H9 (cell line): ENCODE measurements around the gene KCNMA1. TPM values are rescaled to one million over a fixed set of nuclear protein-coding genes. Genes with fewer than 3 reads are reported as not detected.

Experiments used
- DNase-seq: peaks from one replicate; pipeline ENCODE4 v3.0.0-alpha.2; 2017
- H2AFZ ChIP-seq: one replicate; pipeline ENCODE4 v1.6.1; 2013; ENCODE audit warnings: mild to moderate bottlenecking, low read length, control low read depth, moderate library complexity
- H2AK5ac ChIP-seq: 2 replicates; pipeline ENCODE4 v1.6.1; 2013; ENCODE audit warnings: low read length, control low read depth, mixed read lengths; ENCODE audit not compliant: insufficient read length
- H2BK120ac ChIP-seq: one replicate; pipeline ENCODE4 v1.6.1; 2013; ENCODE audit warnings: low read depth, mild to moderate bottlenecking, low read length, control low read depth, inconsistent platforms; ENCODE audit not compliant: poor library complexity, severe bottlenecking
- H2BK12ac ChIP-seq: 2 replicates; pipeline ENCODE4 v1.6.1; 2013; ENCODE audit warnings: low read length, control low read depth, mixed read lengths, low read depth; ENCODE audit not compliant: insufficient read length
- H2BK15ac ChIP-seq: 2 replicates; pipeline ENCODE4 v1.6.1; 2013; ENCODE audit warnings: low read depth, low read length, control low read depth
- H2BK20ac ChIP-seq: one replicate; pipeline ENCODE4 v1.6.1; 2013; ENCODE audit warnings: low read depth, mild to moderate bottlenecking, low read length, control low read depth, inconsistent platforms; ENCODE audit not compliant: poor library complexity, severe bottlenecking
- H2BK5ac ChIP-seq: 2 replicates; pipeline ENCODE4 v1.6.1; 2013; ENCODE audit warnings: low read length, control low read depth, mixed read lengths; ENCODE audit not compliant: insufficient read length
- H3K14ac ChIP-seq: 2 replicates; pipeline ENCODE4 v1.6.1; 2013; ENCODE audit warnings: low read length, control low read depth; ENCODE audit not compliant: insufficient read depth
- H3K18ac ChIP-seq: 2 replicates; pipeline ENCODE4 v1.6.1; 2013; ENCODE audit warnings: low read depth, mild to moderate bottlenecking, mixed read lengths, low read length, control low read depth; ENCODE audit not compliant: insufficient read length
- H3K23ac ChIP-seq: 2 replicates; pipeline ENCODE4 v1.6.1; 2013; ENCODE audit warnings: low read length, control low read depth, mixed read lengths, low read depth; ENCODE audit not compliant: insufficient read length
- H3K23me2 ChIP-seq: 2 replicates; pipeline ENCODE4 v1.6.1; 2013; ENCODE audit warnings: low read depth, mild to moderate bottlenecking, mixed read lengths, low read length, control low read depth; ENCODE audit not compliant: insufficient read length, poor library complexity, severe bottlenecking
- H3K27ac ChIP-seq: 2 replicates; pipeline ENCODE4 v1.5.1; 2013; ENCODE audit warnings: low read length, control low read depth, mixed read lengths, low read depth; ENCODE audit not compliant: insufficient read length
- H3K27me3 ChIP-seq: 2 replicates; pipeline ENCODE4 v1.6.1; 2013; ENCODE audit warnings: low read length, control low read depth, inconsistent platforms; ENCODE audit not compliant: insufficient read depth
- H3K4ac ChIP-seq: 2 replicates; pipeline ENCODE4 v1.6.1; 2013; ENCODE audit warnings: low read depth, mild to moderate bottlenecking, control low read depth, inconsistent platforms, low read length, moderate library complexity
- H3K4me1 ChIP-seq: 2 replicates; pipeline ENCODE4 v1.6.1; 2013; ENCODE audit warnings: low read length, control low read depth, inconsistent platforms; ENCODE audit not compliant: insufficient read depth
- H3K4me2 ChIP-seq: 2 replicates; pipeline ENCODE4 v1.6.1; 2013; ENCODE audit warnings: low read length, control low read depth, mixed read lengths; ENCODE audit not compliant: insufficient read length, insufficient read depth
- H3K56ac ChIP-seq: 2 replicates; pipeline ENCODE4 v1.6.1; 2013; ENCODE audit warnings: low read depth, mild to moderate bottlenecking, mixed read lengths, low read length, control low read depth; ENCODE audit not compliant: insufficient read length
- H3K79me1 ChIP-seq: 2 replicates; pipeline ENCODE4 v1.6.1; 2013; ENCODE audit warnings: low read depth, mild to moderate bottlenecking, moderate library complexity, low read length, control low read depth, inconsistent platforms; ENCODE audit not compliant: insufficient read depth, poor library complexity, severe bottlenecking
- H3K79me2 ChIP-seq: 2 replicates; pipeline ENCODE4 v1.6.1; 2013; ENCODE audit warnings: low read length, control low read depth, inconsistent platforms; ENCODE audit not compliant: insufficient read depth
- H3K9ac ChIP-seq: 2 replicates; pipeline ENCODE4 v1.6.1; 2013; ENCODE audit warnings: low read length, control low read depth, mixed read lengths; ENCODE audit not compliant: insufficient read length; ENCODE audit errors: extremely low read depth
- H3K9me3 ChIP-seq: one replicate; pipeline ENCODE4 v1.6.1; 2013; ENCODE audit warnings: low read depth, low read length, inconsistent platforms; ENCODE audit not compliant: control insufficient read depth
- H3T11ph ChIP-seq: one replicate; pipeline ENCODE4 v1.6.1; 2013; ENCODE audit warnings: mild to moderate bottlenecking, low read length, control low read depth, inconsistent platforms
- H4K20me1 ChIP-seq: one replicate; pipeline ENCODE4 v1.6.1; 2013; ENCODE audit not compliant: control insufficient read depth, insufficient read length, insufficient read depth
- H4K5ac ChIP-seq: 2 replicates; pipeline ENCODE4 v1.6.1; 2013; ENCODE audit warnings: low read depth, mild to moderate bottlenecking, mixed read lengths, low read length, control low read depth; ENCODE audit not compliant: insufficient read length
- H4K8ac ChIP-seq: replicated peaks from 2 replicates; pipeline ENCODE4 v1.6.1; 2013; ENCODE audit warnings: low read length, control low read depth, mixed read lengths, low read depth; ENCODE audit not compliant: insufficient read length
- H4K91ac ChIP-seq: 2 replicates; pipeline ENCODE4 v1.6.1; 2013; ENCODE audit warnings: low read depth, mild to moderate bottlenecking, moderate library complexity, mixed read lengths, low read length, control low read depth; ENCODE audit not compliant: insufficient read length
- H3K27ac Mint-ChIP-seq, 3 experiments: 2 replicates in 2 of 3; 3 replicates in 1 of 3; pipeline ENCODE4 v1.8.0; 2020 to 2021; ENCODE audit warnings: mixed read lengths in 3 of 3, mild to moderate bottlenecking in 1 of 3, moderate library complexity in 1 of 3
- H3K27me3 Mint-ChIP-seq: 2 replicates; pipeline ENCODE4 v1.8.0; 2021; ENCODE audit warnings: low read depth, mild to moderate bottlenecking, moderate library complexity, mixed read lengths
- H3K36me3 Mint-ChIP-seq, 3 experiments: 2 replicates in 2 of 3; 3 replicates in 1 of 3; pipeline ENCODE4 v1.8.0; 2020 to 2021; ENCODE audit warnings: low read depth in 3 of 3, mixed read lengths in 3 of 3; ENCODE audit not compliant: insufficient read depth in 1 of 3
- H3K4me1 Mint-ChIP-seq, 2 experiments: 2 replicates each; pipeline ENCODE4 v1.8.0; 2020; ENCODE audit warnings: mixed read lengths in 2 of 2
- H3K4me3 Mint-ChIP-seq, 2 experiments: 2 replicates in 1 of 2; 3 replicates in 1 of 2; pipeline ENCODE4 v1.8.0; 2020 to 2021; ENCODE audit warnings: mild to moderate bottlenecking in 2 of 2, mixed read lengths in 2 of 2, moderate library complexity in 1 of 2
- H3K9me3 Mint-ChIP-seq, 2 experiments: 2 replicates in 1 of 2; 3 replicates in 1 of 2; pipeline ENCODE4 v1.8.0; 2020; ENCODE audit warnings: mild to moderate bottlenecking in 2 of 2, mixed read lengths in 2 of 2, moderate library complexity in 1 of 2
- WGBS: extraction: QIAGEN DNeasy Blood & Tissue Kit; methylation state at CpG from one replicate; pipeline ENCODE4 v1.1.7; 2013; ENCODE audit warnings: missing lambda C conversion rate, low lambda C conversion rate, mixed read lengths; ENCODE audit not compliant: insufficient read length; ENCODE audit errors: extremely low coverage; 5-methylcytosine and 5-hydroxymethylcytosine counted together
- total RNA-seq: library from RNA; stranded (reverse); gene quantifications from 2 replicates; pipeline ENCODE4 v1.2.1, GENCODE V29; 2021
- TF ChIP-seq, protein P1 (sequence below): fragments of 200-600 bp; sonication (generic); conservative IDR thresholded peaks from 3 replicates; pipeline ENCODE4 v1.8.0; 2021; ENCODE audit warnings: antibody characterized with exemption, mild to moderate bottlenecking

KCNMA1 gene
- total RNA-seq, 1 experiment from 2014 or later, result 2.0 TPM

- H2AFZ ChIP-seq, result no peak overlapping the region
- H3K4me1 Mint-ChIP-seq, result peaks cover under 1% of the 10 kb centered on the region in 2 experiments; a peak in 2 of 4 replicates
- no peak overlapping the region for H2BK5ac ChIP-seq
- no peak overlapping the region for H3K4me2 ChIP-seq
- no peaks in the 10 kb centered on the region for H3K23me2 ChIP-seq
- no peak overlapping the region for H4K8ac ChIP-seq
- no peak overlapping the region for H2BK15ac ChIP-seq
- DNase-seq, result no peak
- H3K27ac ChIP-seq, result no peak overlapping the region
- no peaks in the 10 kb centered on the region for H3K79me2 ChIP-seq
- no CpG with 5 or more reads among the region's 4 CpGs for WGBS
- TF ChIP-seq, protein P1, sequence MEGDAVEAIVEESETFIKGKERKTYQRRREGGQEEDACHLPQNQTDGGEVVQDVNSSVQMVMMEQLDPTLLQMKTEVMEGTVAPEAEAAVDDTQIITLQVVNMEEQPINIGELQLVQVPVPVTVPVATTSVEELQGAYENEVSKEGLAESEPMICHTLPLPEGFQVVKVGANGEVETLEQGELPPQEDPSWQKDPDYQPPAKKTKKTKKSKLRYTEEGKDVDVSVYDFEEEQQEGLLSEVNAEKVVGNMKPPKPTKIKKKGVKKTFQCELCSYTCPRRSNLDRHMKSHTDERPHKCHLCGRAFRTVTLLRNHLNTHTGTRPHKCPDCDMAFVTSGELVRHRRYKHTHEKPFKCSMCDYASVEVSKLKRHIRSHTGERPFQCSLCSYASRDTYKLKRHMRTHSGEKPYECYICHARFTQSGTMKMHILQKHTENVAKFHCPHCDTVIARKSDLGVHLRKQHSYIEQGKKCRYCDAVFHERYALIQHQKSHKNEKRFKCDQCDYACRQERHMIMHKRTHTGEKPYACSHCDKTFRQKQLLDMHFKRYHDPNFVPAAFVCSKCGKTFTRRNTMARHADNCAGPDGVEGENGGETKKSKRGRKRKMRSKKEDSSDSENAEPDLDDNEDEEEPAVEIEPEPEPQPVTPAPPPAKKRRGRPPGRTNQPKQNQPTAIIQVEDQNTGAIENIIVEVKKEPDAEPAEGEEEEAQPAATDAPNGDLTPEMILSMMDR, result no peak
- H3K27me3 Mint-ChIP-seq, result no peaks in the 10 kb centered on the region
- no peak overlapping the region for H4K91ac ChIP-seq
- H3K79me1 ChIP-seq, result no peaks in the 10 kb centered on the region
- H2BK20ac ChIP-seq, result no peak overlapping the region
- H3K36me3 Mint-ChIP-seq, result no peaks in the 10 kb centered on the region
- H3K56ac ChIP-seq, result no peak overlapping the region
- H2BK120ac ChIP-seq, result no peak overlapping the region
- H3K4ac ChIP-seq, result no peak overlapping the region
- H3T11ph ChIP-seq, result no peak overlapping the region
- no peaks in the 10 kb centered on the region for H4K20me1 ChIP-seq
- H4K5ac ChIP-seq, result no peak overlapping the region
- no peaks in the 10 kb centered on the region for H3K27me3 ChIP-seq
- H3K9me3 ChIP-seq, result no peaks in the 10 kb centered on the region
- no peak overlapping the region for H3K4me3 Mint-ChIP-seq
- no peak overlapping the region for H2BK12ac ChIP-seq
- H2AK5ac ChIP-seq, result no peak overlapping the region
- H3K9ac ChIP-seq, result no peak overlapping the region
- no peak overlapping the region; a peak in 1 of 7 replicates for H3K27ac Mint-ChIP-seq
- no peaks in the 10 kb centered on the region for H3K4me1 ChIP-seq
- H3K23ac ChIP-seq, result no peak overlapping the region
- H3K14ac ChIP-seq, result no peak overlapping the region
- H3K18ac ChIP-seq, result no peak overlapping the region
- H3K9me3 Mint-ChIP-seq, result no peaks in the 10 kb centered on the region
Observed at GRCh38 chr10:77555591-77556212, 81.9 kb downstream of the KCNMA1 start.
